A673 (cell line): ENCODE measurements around the gene BOK.

ENCODE experiments used
- CTCF ChIP-seq: fragments of 300-800, 200-600 bp; sonication (generic); conservative IDR thresholded peaks from 2 replicates; pipeline ENCODE4 v1.5.1; 2017; ENCODE audit warnings: low read depth, mild to moderate bottlenecking, antibody characterized with exemption, low read length, moderate library complexity, mixed read lengths
- EZH2 ChIP-seq: fragments of 200-600 bp; sonication (generic); IDR thresholded peaks from 2 replicates; pipeline ENCODE4 v1.6.1; 2017; ENCODE audit warnings: borderline replicate concordance, low read depth, mild to moderate bottlenecking, mixed read lengths, antibody characterized with exemption, low read length; ENCODE audit not compliant: poor library complexity, severe bottlenecking

GRCh38 chr2:241579281-241579680 is 20.7 kb downstream of the BOK start:
- TF ChIP-seq CTCF, result no peak
- TF ChIP-seq EZH2, result no peak
